Retinal pigment epithelial cell (primary cell): ENCODE results near the gene DCAF7.

ENCODE experiments used
- DNase-seq: peaks from one replicate; pipeline ENCODE4 v3.0.0-alpha.2; 2010; ENCODE audit warnings: low read depth
- H3K4me3 ChIP-seq: 2 replicates; pipeline ENCODE4 v1.5.1; 2011; ENCODE audit warnings: mild to moderate bottlenecking, low read length, control low read depth, moderate library complexity
- CTCF ChIP-seq: conservative IDR thresholded peaks from 2 replicates; pipeline ENCODE4 v1.5.1; 2011; ENCODE audit warnings: low read depth, low read length, control low read depth, inconsistent platforms

The DCAF7 gene

DNA sequence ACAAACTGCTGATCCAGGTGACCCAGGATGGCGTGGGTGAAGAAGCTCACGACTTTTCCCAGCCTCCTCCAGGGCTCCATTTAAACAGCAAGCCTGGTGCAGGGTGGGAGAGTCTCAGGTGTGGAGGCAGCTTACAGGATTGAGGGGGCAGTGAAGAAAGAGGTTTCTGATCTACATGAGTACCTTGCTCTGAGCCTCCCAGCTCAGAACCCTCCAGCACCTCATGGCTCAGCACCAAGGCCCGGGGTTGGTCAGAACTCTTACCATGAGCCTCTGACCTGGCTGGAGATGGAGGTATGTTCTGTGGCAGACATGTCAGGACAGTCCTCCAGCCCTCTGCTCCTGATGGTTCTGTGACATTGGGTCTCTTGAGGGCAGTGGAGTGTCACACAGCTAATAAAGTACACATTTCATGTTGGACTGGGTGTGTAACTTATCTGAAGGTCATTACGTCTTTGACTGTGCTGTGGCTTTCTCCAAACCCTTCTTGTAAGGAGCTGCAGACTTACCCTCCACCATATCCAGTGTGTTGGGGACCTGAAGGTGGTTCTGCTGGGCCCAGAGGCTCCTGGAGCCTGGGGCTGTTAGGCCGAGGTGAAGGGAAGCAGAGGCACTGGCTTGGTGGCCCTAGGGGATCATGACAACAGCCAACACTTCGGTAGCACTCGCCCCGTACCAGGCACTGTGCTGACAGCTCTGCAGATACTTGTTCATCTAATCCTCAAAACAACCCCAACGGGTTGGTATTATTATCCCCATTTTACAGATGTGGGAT lies 3.8 kb upstream of the DCAF7 start:
- TF ChIP-seq CTCF = no peak
- DNase-seq = no peak
- no peak overlapping the region for H3K4me3 ChIP-seq

- no peak overlapping the region for H3K4me3 ChIP-seq
- TF ChIP-seq CTCF = no peak
- DNase-seq = no peak
Measured at GRCh38 chr17:63547083-63547523, 3.2 kb upstream of the DCAF7 start.

- no peak for DNase-seq
- TF ChIP-seq CTCF = no peak
- peak overlapping the region; percentile 72 for H3K4me3 ChIP-seq
Measured at GRCh38 chr17:63549289-63549945, 860 bp upstream of the DCAF7 start.

GRCh38 chr17:63550817-63551639 lies 751 bp downstream of the DCAF7 start:
- no peak for TF ChIP-seq CTCF
- peak; percentile 25 for DNase-seq
- H3K4me3 ChIP-seq = peak overlapping the region; percentile 95

GRCh38 chr17:63552211-63552610 lies 1.9 kb downstream of the DCAF7 start:
- no peak for DNase-seq
- TF ChIP-seq CTCF = no peak
- H3K4me3 ChIP-seq = peak overlapping the region; percentile 95

DNA sequence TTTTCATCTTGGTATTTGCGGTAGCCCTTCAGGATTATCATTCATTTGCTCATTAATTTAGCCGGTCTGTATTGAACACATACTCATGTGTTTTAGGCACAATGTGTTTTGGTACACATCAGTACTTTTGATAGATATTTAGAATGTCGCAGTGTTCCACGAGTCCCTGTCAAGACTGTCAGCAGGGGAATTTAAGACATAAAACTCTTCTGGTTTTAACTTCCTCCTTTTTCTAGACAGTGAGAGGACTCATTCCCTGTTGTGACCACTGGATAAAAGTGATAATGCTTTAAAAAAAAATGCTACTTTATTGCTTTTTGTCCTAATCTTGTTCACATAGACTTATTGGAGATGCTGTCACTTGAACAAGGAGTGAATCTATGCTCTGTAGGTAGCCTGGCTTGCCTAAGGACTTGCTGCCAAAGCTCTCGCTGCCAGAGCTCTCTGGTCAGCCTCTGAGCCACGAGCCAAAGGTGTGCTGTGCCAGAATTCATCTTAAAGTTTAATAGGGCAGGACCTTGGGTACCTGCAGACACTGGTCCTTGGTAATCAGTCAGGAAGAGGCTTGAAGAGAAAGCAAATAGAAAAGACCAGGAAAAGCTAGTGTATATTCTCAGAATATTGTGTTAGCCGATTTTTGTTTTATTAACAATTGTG lies 5.4 kb downstream of the DCAF7 start:
- no peak for TF ChIP-seq CTCF
- no peak overlapping the region for H3K4me3 ChIP-seq
- no peak for DNase-seq
